Measurements from ENCODE around the gene AP1G1.
"Not testable (repeated sequence)": the region's sequence is repeated elsewhere in the genome, so short reads cannot be mapped to it uniquely, and the experiment has no call there.

The AP1G1 gene

DNA sequence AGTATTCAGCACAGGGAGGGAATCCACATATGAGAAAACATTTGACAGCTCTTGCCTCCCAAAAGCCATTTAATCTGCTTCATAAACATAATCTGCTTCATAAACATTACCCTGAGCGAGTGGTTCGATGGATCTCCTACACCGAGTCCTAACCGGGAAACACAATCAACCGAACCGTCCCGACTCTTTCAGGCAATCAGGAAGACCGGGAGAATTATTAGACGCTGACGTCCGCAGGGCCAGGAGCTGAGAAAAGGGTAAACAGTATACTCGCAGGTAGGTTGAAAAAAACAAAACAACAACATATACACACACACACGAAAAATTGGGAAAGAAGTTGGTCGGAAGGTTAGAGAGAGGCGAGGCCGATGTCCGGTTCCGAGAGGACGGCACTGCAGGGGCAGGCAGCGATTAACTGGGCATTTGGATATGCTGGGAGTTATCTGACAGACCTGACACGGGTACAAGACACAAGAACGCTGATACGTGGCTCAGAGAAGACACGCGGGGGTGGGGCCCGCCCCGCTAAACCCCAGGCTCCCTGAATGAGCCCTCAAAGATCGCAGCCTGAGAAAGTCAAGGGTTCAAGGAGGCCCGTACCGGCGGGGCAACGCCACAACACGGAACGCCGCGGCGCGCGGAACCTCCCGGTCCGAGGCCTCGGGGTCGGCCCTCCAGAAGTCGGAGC is 585 bp downstream of the AP1G1 start:
- DNase-seq, result no peak

DNA sequence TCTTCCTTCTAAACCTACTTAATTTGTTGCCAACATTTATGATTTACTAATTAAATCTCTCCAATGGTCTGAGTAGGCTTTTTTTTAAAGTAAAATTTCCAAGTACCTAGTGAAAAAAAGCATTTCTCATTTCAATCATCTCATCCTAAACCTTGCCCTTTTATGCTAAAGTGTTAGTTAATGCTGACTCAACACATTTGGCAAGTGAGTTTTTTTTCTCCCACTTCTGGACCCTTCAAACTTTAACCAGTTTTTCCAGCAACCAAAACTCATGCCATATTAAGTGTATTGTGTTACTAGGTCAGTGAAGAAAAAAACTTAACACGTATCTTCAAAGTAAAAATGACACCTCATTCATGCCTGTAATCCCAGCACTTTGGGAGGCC is 5.3 kb downstream of the AP1G1 start:
- no peak for DNase-seq

DNA sequence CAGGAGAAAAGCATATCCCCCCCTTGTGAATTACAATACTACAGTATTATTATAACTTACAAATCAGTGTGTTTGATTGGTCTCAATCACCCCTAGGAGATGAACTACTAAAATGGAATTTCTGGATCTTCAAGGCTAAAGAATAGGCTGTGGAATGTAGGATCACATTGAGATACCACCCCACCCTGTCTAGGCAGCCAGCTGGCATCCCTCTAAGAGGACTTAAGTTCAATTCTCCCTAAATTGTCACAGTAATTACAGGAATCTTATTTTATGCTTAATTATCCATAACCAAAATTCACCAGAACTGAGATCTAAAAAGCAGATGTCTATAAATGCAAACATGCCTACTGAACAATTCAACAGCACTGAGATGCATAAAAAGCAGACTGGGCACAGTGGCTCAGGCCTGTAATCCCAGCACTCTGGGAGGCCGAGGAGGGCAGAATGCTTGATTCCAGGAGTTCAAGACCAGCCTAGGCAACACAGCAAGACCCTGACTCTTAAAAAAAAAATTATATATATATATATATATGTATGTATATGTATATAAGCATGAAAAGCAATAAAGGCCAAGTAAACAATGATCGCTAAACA is 12.0 kb downstream of the AP1G1 start:
- DNase-seq, result no peak

DNA sequence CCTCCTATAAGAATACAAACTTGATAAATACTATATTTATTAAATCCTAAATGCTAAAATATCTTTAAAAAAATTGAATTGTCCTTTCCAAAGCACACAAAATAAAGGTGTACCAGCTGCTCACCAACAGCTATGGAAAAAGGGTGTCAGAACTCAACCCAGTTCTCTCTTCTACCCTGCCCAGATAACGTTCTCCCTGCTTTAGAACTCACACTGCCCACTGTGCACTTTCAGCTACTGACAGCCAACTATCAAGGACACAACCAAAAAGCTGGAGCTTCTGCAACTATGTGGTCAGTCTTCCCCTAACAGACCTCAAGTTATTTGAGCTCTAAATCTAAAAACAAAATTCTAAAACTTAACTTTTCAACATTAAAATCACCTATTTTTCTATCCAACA is 13.7 kb downstream of the AP1G1 start:
- no peak for DNase-seq

DNA sequence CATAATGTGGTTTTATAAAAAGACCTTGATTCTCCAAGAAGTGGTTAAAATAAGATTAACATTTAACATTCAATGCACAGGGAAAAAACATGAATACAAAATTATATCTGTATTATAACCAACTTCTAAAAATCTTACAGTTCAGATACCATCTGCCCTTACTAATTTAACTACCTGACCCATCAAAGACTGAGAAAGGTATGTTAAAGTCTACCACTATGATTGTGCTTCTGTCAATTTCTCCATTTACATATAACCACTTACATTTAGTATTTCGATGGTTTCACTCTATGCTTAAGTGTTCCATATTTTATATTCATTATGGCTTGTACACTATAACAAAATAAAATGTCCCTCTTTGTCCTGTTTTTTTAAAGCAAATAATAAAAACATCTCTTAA is 14.6 kb downstream of the AP1G1 start:
- no peak for DNase-seq

DNA sequence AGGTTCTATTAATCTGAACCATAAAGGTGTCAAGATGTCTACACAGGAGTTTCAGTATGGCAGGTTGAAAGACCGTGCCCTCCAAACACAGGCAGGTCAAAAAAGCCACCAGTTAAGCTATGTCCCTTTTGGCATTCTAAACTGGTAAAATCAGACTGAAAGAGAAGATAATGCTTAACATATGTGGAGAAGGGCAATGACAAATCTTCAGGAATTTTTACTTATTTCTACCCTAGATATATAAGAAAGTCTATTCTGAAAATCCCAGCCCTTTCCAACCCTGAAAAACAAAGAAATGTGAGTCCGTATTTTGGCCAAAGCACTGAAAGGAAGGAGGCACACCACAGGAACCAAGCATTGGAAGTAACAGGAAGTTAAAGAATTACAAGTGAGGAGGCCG is 16.5 kb downstream of the AP1G1 start:
- no peak for DNase-seq

DNA sequence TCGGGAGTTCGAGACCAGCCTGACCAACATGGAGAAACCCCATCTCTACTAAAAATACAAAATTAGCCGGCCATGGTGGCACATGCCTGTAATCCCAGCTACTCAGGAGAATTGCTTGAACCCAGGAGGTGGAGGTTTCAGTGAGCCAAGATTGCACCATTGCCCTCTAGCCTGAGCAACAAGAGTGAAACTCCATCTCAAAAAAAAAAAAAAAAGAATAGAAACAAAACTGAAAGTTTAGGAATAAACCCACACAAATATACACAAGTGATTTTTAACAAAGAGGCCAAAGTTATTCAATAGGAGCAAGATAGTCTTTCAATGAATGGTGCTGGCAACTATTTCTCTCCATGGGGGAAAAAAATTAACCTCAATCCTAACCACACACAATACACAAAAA is 18.3 kb downstream of the AP1G1 start:
- not testable (repeated sequence) for DNase-seq

DNA sequence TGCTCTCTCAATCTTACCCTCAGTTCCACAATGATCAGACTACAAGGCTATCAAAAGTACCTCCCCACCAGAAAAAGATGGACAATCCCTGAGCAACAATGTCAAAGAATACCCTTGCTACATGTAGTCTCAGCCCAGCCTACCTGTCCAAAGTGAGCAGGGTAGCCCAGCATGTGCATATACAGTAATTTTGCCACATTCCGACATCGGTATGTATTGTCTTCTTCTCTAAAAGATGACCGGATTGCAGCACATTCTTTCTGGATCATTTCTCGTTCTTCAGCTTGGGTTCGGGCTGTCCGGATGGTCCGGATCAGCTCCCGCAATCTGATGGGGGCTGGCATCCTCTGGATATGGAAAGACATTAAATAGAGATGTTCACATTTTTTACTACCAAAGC is 19.5 kb downstream of the AP1G1 start:
- no peak for DNase-seq

DNA sequence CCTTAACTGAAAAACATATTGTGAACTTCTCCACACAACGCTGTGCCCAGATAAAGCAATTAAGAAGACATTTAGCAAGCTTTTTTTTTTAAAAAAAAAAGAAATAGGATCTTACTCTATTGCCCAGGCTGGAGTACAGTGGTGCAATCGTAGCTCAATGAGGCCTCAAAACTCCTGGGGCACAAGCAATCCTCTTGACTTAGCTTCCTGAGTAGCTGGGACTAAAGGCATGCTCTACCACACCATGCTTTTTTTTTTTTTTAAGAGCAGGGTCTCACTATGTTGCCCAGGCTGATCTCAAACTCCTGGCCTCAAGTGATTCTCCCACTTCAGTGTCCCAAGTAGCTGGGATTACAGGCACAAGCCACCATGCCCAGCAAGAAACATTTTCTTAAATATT is 20.1 kb downstream of the AP1G1 start:
- DNase-seq, result no peak

DNA sequence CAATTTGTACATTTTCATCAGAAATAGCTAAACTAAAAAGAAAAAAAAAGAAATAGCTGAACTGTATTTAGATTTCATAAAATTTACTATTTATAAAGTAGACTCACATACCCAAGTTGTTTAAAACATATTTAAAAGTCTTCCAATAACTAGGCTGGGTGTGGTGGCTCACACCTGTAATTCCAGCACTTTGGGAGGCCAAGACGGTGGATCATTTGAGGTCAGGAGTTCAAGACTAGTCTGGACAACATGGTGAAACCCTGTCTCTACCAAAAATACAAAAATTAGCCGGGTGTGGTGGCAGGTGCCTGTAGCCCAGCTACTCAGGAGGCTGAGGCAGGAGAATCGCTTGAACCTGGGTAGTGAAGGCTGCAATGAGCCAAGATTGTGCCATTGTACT is 23.5 kb downstream of the AP1G1 start:
- DNase-seq, result not testable (repeated sequence)

DNA sequence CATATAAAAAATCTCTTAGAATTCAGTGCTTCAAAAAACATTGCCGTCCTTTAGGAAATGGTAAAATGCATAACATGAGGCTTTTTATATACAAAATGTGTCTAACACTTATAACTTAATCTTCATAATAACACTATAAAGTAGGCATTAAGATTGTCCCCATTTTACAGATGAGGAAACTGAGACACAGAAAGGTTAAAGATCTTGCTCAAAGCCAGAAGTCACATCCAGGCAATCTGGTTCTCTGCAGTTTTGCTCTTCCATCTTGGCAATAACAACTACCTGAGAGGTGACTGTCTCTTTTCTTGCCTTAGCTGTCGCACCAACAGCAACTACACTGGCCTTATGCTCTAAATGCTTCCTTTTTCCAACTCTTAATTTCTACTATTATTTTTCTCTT is 24.5 kb downstream of the AP1G1 start:
- no peak for DNase-seq

DNA sequence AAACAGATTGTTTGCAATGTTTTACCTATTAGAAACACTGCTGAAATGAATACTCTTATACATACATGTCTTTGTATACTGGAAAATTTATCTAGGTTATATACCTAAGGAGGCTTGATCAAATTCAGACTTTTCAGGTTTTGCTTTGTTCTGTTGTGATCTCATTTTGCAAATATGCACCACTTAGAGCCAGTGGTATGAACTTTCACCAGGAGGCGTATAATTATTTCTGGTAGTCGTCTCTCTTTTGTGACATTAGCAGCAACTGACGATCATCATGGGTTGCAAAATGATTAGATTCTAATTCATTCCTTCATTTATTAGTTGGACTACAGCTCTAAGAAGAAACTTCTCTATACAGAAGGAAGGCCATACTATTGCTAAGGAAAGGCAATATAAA is 26.9 kb downstream of the AP1G1 start:
- DNase-seq, result no peak

DNA sequence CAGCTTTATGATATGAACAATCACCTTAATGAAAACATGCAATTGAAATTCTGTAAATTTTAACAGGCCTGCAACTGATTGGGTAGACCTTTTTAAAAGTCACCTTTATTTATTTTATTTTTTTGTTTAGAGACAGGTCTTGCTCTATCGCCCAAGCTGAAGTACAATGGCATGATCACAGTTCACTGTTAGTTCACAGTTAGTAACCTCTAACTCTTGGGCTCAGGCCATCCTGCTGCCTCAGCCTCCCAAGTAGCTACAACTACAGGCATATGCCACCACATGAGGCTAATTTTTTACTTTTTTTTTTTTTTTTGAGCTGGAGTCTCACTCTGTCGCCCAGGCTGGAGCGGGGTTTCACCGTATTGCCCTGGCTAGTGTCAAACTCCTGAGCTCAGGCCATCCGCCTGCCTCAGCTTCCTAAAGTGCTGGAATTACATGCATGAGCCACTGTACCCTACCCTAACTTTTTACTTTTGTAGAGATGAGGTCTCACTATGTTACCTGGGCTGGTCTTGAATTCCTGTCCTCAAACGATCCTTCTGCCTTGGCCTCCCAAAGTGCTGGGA is 28.0 kb downstream of the AP1G1 start:
- no peak for DNase-seq

DNA sequence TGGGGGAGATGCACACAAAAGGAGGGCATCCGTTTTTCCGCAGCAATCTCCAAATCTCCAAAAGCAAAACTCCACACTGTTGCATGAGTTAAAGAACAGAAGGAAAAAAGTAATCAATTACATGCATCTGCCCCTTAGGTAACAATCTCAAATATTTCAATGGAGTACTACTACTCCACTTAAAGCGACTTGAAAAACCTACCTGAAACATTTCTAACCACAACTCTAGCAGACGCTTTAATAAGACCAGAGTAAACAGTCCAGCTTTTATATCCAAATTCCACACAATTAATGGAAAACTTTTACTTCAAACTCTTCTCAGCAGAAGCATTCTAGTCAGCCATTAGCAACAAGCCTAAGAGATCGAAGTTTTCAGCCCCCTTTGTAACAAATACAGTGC is 29.9 kb downstream of the AP1G1 start:
- no peak for DNase-seq

DNA sequence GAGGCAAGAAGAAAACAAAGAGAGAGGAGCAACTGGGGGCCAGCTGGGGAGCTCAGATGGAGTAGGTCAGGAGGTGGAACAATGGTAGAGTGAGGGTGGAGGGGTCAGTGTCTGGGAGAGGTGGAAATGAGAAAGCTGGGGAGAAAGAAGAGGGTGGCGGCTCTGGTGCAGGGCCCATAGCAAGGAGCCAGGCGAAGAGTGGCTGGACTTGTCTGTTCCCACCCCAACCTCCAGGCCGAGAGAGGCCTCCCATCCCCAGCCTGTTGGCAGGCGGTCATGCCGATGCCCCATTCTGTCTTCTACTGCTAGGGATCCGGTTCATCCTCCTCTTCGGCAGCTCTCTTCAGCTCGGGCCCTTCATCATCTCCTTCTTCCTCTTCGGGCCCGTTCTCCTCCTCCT is 31.3 kb downstream of the AP1G1 start:
- DNase-seq, result no peak

DNA sequence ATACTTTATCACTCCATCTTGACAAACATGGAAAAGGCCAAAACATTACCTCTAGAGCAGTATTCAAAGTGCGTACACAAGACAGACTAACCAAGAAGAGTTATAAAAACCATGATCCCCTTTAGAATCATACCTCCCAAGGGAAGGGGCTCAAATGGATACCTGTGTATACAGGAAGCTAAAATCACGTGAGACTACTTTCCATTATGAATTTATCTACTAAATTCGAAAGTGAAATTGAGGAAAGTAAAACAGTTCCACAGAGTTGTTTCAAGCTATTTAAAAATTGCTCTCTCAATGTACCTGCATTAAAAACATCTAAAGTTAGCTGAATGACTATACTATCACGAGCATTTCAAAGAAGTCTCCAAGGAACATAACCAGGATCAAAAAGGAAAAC is 32.7 kb downstream of the AP1G1 start:
- no peak for DNase-seq

DNA sequence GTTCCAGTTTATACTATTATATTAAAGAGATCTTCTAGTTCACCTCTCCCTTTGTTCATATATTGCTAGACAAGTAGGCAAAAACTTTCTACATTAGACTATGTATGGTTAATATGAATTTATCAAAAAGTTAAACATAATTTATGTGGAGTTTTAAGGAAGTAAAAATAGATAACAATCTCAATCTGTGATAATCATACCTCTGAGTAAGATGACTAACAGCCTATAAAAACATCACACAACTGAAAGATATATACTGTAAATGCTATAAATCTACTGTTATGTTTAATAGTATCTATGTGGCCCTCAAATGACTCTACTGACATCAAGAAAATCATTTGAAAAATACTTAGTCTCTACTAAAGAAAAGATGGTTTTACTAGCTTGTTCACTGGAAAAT is 37.1 kb downstream of the AP1G1 start:
- no peak for DNase-seq

DNA sequence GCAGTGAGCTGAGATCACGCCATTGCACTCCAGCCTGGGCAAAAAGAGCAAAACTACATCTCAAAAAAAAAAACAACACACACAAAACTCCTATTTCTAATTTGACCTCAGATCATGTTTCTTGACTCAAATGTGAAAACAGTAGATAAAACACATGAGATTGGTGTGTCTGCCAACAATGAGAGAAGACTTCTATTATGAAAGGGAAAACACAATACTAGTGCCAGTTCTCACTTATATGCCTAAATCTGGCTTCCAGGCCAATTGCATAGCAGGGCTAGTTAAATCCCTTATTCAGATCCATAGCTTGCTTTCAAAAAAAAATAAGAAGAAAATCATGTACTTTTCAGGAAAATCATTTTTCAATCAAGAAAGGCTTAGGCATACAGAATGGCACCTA is 39.4 kb downstream of the AP1G1 start:
- no peak for DNase-seq

DNA sequence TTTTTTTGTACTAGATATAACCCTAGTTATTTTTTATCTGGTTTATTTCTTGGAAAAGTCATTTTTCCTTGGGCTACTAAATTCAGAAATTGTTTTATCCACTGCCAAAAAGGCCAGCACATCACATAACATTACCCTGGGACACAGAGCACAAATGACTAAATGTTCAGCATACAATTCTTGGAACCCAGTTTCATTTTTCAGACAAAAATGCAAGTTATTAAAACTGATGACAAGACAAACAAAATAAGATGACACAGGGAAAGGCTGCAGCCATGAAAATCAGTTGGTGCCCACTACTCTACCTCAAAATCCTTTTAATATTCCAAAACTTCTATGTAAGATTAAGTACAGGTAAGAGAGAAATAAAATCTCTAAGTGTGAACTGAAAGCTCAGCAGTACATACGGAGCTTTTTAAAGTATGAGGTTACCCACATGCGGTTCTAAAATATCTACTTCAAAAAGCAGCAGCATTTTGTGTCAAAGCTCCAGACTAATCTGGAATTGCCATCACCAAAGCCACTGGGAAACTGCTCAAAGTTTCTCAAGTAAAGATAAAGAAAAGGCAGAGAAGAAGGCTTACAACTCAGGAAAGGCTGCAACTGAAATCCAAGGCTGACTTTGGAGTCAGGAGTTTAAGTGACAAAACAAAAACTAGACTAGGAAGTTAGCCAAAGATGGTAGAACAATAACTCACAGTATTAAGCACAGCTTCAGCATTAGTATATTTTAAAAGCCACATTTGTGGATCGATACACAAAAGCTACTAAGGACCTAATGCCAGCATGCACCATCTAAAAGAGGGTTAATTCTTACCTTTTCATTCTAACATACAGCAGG is 41.4 kb downstream of the AP1G1 start:
- no peak for DNase-seq

DNA sequence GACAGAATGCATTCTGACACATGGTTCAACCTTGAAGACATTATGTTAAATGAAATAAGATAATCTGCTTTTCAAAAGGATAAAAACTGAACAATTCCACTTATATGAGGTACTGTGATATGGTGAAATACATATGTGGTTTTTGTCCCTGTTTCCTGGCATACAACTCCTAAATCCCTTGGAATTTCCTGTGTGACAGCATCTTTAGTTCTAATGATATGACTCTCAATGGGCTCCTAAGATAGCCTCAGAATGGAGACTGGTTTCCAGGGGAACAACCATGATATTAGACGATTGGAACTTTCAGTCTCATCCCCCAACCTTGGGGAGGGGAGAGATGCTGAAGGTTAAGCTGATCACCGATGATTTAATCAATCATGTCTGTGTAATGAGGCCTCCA is 46.4 kb downstream of the AP1G1 start:
- DNase-seq, result no peak

DNA sequence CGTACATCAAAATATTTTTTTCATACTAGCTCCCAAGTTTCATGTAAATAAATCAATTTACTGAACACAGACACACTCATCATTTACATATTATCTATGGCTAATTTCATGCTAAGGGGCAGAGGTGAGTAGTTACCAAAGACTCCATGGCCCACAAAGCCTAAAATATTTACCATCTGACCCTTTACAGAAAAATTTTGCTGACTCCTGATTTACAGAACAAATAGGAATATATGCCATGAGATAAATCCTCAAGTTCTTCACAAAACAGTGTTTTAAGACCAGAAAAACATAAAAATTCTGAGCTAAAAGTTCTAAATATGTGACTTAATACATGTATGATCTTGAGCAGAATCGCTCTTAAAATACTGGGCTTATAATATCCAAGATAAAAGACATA is 47.5 kb downstream of the AP1G1 start:
- DNase-seq, result no peak

DNA sequence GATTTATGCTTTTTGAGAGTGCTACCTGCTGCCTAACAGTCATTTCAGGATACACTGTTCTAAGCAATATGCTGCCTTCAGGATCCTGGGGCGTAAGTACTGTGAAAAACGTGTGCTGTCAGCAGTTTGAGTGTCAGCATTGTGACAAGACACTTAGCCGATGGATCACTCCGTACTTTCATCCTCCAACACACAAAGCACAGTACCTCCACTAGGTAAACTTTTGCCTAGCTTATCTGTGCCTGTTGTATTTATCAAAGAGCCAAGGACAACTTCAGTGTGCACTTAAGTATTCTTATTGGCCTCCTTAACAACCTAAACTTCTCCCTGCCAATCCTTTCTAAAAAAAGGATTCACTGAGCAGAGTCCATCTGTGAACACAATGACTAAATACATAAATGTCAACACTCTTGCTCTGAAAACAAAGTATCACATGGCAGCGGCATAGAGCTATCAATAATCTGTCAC is 50.3 kb downstream of the AP1G1 start:
- DNase-seq, result no peak

DNA sequence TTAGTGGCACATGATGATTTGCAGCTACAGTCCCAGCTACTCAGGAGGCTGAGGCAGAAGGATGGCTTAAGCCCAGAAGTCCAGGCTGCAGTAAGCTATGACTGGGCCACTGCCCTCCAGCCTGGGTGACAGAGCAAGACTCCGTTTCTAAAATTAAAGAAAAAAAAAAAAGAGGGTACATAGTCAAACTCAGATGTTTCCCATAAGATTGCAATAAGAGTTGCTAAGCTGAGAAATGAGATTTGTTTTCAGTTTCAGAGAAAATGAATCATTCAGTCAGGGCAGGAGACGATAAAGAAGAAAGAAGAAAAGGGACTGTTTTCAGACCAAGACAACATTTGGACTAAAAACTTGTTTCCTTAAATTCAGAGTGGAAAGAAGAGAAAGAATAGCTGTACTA is 54.0 kb downstream of the AP1G1 start:
- DNase-seq, result no peak

DNA sequence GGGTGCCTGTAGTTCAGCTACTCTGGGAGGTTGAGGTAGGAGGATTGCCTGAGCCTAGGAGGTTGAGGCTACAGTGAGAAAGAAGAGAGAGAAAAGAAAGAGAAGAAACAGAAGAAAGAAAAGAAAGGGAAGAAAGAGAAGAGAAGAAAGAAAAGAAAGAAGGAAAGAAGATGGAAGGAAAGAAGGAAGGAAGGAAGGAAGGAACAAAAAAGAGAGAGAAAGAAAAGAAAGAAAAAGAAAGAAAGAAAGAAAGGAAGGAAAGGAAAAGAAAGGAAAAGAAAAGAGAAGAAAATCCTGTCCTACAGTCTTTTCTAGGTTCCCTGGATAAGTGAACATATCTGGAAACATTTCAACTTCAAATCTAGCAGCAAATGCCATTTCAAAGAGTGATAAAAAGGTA is 54.5 kb downstream of the AP1G1 start:
- DNase-seq, result no peak
